Breast epithelium (tissue), 4 donors: Measurements from ENCODE around the gene ALK. TPM values are rescaled to one million over a fixed set of nuclear protein-coding genes. Genes with fewer than 3 reads are reported as not detected.

Source experiments
- DNase-seq, 2 donors: peaks; one replicate each; pipeline ENCODE4 v3.0.0-alpha.2; 2019; ENCODE audit warnings: low spot score in 2 of 2
- H3K27ac ChIP-seq, 2 donors: fragments of 200-600 bp; sonication (generic) in 1 of 2; one replicate each; pipeline ENCODE4 v1.5.1; 2016 to 2019; ENCODE audit warnings: mild to moderate bottlenecking in 1 of 2
- H3K27me3 ChIP-seq, 2 donors: fragments of 200-600 bp; sonication (generic) in 1 of 2; one replicate each; pipeline versions ENCODE4 v1.5.1 to v1.6.0; 2017 to 2019; ENCODE audit warnings: control low read depth in 1 of 2, mild to moderate bottlenecking in 1 of 2
- H3K36me3 ChIP-seq: fragments of 200-600 bp; one replicate; pipeline ENCODE4 v1.5.1; 2019
- H3K4me1 ChIP-seq, 2 donors: fragments of 200-600 bp; sonication (generic); one replicate each; pipeline ENCODE4 v1.5.1; 2016 to 2019; ENCODE audit warnings: control low read depth in 1 of 2
- H3K4me3 ChIP-seq, 3 donors: fragments of 200-600 bp; sonication (generic); 1 replicate in 2 of 3; 2 replicates in 1 of 3; pipeline ENCODE4 v1.5.1; 2016 to 2019; ENCODE audit warnings: mild to moderate bottlenecking in 3 of 3, moderate library complexity in 2 of 3
- H3K9me3 ChIP-seq, 2 donors: fragments of 200-600 bp; sonication (generic) in 1 of 2; one replicate each; pipeline ENCODE4 v1.5.1; 2016 to 2019; ENCODE audit warnings: control low read depth in 1 of 2
- POLR2A ChIP-seq: fragments of 450-650 bp; IDR thresholded peaks from one replicate; pipeline ENCODE4 v1.6.1; 2016; ENCODE audit warnings: antibody characterized with exemption, mild to moderate bottlenecking, moderate library complexity
- POLR2AphosphoS5 ChIP-seq, 3 donors: sonication (generic); formaldehyde crosslinking; IDR thresholded peaks; one replicate each; pipeline ENCODE4 v1.6.1; 2017; ENCODE audit warnings: antibody characterized with exemption in 3 of 3
- intact Hi-C: fragments of 100-400 bp; cut with DNase I; formaldehyde crosslinking; loops from one replicate; pipeline ENCODE4 v1.15.1; 2023; ENCODE audit warnings: low total_unique reads
- total RNA-seq, 3 donors: library from RNA; depleted of rRNA; stranded (reverse); fragments of >200 nt; gene quantifications; one replicate each; pipeline ENCODE4 v1.1.0, GENCODE V29; 2016
- TF ChIP-seq, protein P1 (sequence below), 3 donors: fragments of 450-650 bp; IDR thresholded peaks; one replicate each; pipeline ENCODE4 v1.5.1; 2016 to 2017; ENCODE audit warnings: antibody characterized with exemption in 3 of 3, mild to moderate bottlenecking in 3 of 3, moderate library complexity in 3 of 3

ALK gene
- total RNA-seq, 3 donors from 2014 or later = 0.33 to 5.6 (median 0.64) TPM

- intact Hi-C loops = no loop called here
- TF ChIP-seq POLR2A = no peak
- no peak for TF ChIP-seq POLR2AphosphoS5 (IDR thresholded peaks at IDR 0.05)
- Histone ChIP-seq H3K27ac (no peak overlapping the region), H3K36me3 (no peaks in the 10 kb centered on the region), H3K9me3 (no peaks in the 10 kb centered on the region), H3K4me1 (no peaks in the 10 kb centered on the region), H3K27me3 (no peaks in the 10 kb centered on the region), H3K4me3 (no peak overlapping the region)
- DNase-seq = no peak
Observed at GRCh38 chr2:29697715-29698114, 223.7 kb downstream of the ALK start.

- TF ChIP-seq POLR2A (no peak), POLR2AphosphoS5 (IDR thresholded peaks at IDR 0.05) (no peak)
- TF ChIP-seq, protein P1, sequence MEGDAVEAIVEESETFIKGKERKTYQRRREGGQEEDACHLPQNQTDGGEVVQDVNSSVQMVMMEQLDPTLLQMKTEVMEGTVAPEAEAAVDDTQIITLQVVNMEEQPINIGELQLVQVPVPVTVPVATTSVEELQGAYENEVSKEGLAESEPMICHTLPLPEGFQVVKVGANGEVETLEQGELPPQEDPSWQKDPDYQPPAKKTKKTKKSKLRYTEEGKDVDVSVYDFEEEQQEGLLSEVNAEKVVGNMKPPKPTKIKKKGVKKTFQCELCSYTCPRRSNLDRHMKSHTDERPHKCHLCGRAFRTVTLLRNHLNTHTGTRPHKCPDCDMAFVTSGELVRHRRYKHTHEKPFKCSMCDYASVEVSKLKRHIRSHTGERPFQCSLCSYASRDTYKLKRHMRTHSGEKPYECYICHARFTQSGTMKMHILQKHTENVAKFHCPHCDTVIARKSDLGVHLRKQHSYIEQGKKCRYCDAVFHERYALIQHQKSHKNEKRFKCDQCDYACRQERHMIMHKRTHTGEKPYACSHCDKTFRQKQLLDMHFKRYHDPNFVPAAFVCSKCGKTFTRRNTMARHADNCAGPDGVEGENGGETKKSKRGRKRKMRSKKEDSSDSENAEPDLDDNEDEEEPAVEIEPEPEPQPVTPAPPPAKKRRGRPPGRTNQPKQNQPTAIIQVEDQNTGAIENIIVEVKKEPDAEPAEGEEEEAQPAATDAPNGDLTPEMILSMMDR (IDR thresholded peaks at IDR 0.05) = no peak
- Histone ChIP-seq H3K27ac (no peak overlapping the region), H3K9me3 (no peaks in the 10 kb centered on the region), H3K36me3 (no peaks in the 10 kb centered on the region), H3K27me3 (no peaks in the 10 kb centered on the region), H3K4me3 (no peak overlapping the region), H3K4me1 (no peaks in the 10 kb centered on the region)
- intact Hi-C loops = no loop called here
- DNase-seq = no peak
Observed at GRCh38 chr2:29697181-29697580, 224.2 kb downstream of the ALK start.

GRCh38 chr2:29694741-29695140 lies 226.6 kb downstream of the ALK start:
- no peak for DNase-seq
- intact Hi-C loops = no loop called here
- no peaks in the 10 kb centered on the region for H3K4me1 ChIP-seq
- TF ChIP-seq, protein P1 (IDR thresholded peaks at IDR 0.05) = no peak
- no peak for TF ChIP-seq POLR2A
- no peak for TF ChIP-seq POLR2AphosphoS5 (IDR thresholded peaks at IDR 0.05)
- H3K27me3 ChIP-seq = no peaks in the 10 kb centered on the region
- H3K9me3 ChIP-seq = no peaks in the 10 kb centered on the region
- H3K27ac ChIP-seq = no peak overlapping the region
- no peaks in the 10 kb centered on the region for H3K36me3 ChIP-seq
- no peak overlapping the region for H3K4me3 ChIP-seq

GRCh38 chr2:29691391-29691950 lies 229.9 kb downstream of the ALK start:
- H3K27ac ChIP-seq = no peak overlapping the region
- TF ChIP-seq POLR2AphosphoS5 (IDR thresholded peaks at IDR 0.05) = no peak
- H3K4me3 ChIP-seq = no peak overlapping the region
- intact Hi-C loops = no loop called here
- H3K4me1 ChIP-seq = no peaks in the 10 kb centered on the region
- no peak for DNase-seq
- no peaks in the 10 kb centered on the region for H3K27me3 ChIP-seq
- no peaks in the 10 kb centered on the region for H3K36me3 ChIP-seq
- no peaks in the 10 kb centered on the region for H3K9me3 ChIP-seq

DNA sequence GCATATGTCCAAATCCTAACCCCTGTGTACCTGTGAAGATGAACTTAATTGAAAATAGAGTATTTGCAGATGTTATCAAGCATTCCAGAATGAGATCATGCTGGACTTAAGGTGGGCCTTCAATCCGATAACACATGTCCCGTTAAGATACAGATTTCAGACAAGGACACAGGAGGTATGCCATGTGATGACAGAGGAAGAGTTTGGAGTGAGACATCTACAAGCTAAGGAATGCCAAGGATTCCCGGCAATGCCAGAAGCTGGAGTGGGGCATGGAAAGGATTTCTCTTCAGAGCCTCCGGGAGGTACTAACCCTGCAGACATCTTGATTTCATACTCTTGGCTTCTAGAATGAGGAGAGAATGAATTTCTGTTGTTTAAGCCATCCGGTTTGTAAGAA lies 231.7 kb downstream of the ALK start:
- Histone ChIP-seq H3K4me1 (no peaks in the 10 kb centered on the region), H3K27me3 (no peaks in the 10 kb centered on the region), H3K4me3 (no peak overlapping the region), H3K9me3 (no peaks in the 10 kb centered on the region), H3K27ac (no peak overlapping the region), H3K36me3 (no peaks in the 10 kb centered on the region)
- intact Hi-C loops = no loop called here
- DNase-seq = no peak
- TF ChIP-seq POLR2AphosphoS5 (IDR thresholded peaks at IDR 0.05) (no peak), POLR2A (no peak)
- TF ChIP-seq, protein P1 (IDR thresholded peaks at IDR 0.05) = no peak

DNA sequence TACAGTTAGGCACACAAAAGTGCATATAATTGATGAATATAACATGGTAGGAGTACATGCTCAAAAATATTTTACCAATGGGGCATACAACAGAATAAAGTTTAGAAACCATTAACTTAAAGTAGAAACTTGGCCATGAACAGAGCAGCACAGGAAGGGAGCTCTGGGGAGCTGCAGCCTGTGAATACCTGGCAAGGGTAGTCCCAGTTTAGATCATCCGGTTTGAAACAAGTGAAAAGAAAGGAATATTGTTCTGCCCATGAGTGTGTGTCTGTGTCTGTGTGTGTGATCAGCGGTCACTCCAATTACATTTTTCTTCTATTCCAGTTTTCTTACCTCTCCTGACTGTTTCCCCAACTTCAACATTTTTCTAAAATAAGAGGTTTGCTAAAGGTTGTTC lies 233.0 kb downstream of the ALK start:
- H3K27ac ChIP-seq = peak overlapping the region; percentile 54 to 67
- H3K4me3 ChIP-seq = no peak overlapping the region
- H3K9me3 ChIP-seq = no peaks in the 10 kb centered on the region
- intact Hi-C loops = no loop called here
- TF ChIP-seq POLR2A (no peak), POLR2AphosphoS5 (IDR thresholded peaks at IDR 0.05) (no peak)
- TF ChIP-seq, protein P1 (IDR thresholded peaks at IDR 0.05) = no peak
- H3K36me3 ChIP-seq = no peaks in the 10 kb centered on the region
- H3K4me1 ChIP-seq = no peaks in the 10 kb centered on the region
- H3K27me3 ChIP-seq = no peaks in the 10 kb centered on the region
- DNase-seq = no peak
